Measurements from ENCODE around the gene STEAP1B. TPM values are rescaled to one million over a fixed set of nuclear protein-coding genes. Genes with fewer than 3 reads are reported as not detected.

Gene STEAP1B
- total RNA-seq, 1 experiment from 2014 or later: 1.0 TPM

- DNase-seq (ENCODE audit: low spot score): no peak
These were observed 98.9 kb downstream of the STEAP1B start for GRCh38 chr7:22400936-22401553.

GRCh38 chr7:22400150-22400814 is 99.7 kb downstream of the STEAP1B start:
- DNase-seq (ENCODE audit: low spot score): no peak

- DNase-seq (ENCODE audit: low spot score): no peak
These were observed 100.4 kb downstream of the STEAP1B start for GRCh38 chr7:22399546-22399945.

GRCh38 chr7:22399091-22399490 is 100.9 kb downstream of the STEAP1B start:
- DNase-seq (ENCODE audit: low spot score): no peak

GRCh38 chr7:22397981-22398380 is 102.0 kb downstream of the STEAP1B start:
- no peak for DNase-seq (ENCODE audit: low spot score)

- no peak for DNase-seq (ENCODE audit: low spot score)
These were observed 104.8 kb downstream of the STEAP1B start for GRCh38 chr7:22395222-22395621.

GRCh38 chr7:22394739-22395138 is 105.2 kb downstream of the STEAP1B start:
- DNase-seq (ENCODE audit: low spot score): no peak

GRCh38 chr7:22393913-22394729 is 105.9 kb downstream of the STEAP1B start:
- DNase-seq (ENCODE audit: low spot score): no peak

- no peak for DNase-seq (ENCODE audit: low spot score)
These were observed 109.5 kb downstream of the STEAP1B start for GRCh38 chr7:22390516-22390915.

GRCh38 chr7:22389892-22390291 is 110.1 kb downstream of the STEAP1B start:
- no peak for DNase-seq (ENCODE audit: low spot score)

- no peak for DNase-seq (ENCODE audit: low spot score)
These were observed 112.4 kb downstream of the STEAP1B start for GRCh38 chr7:22387583-22387982.

GRCh38 chr7:22386865-22387264 is 113.1 kb downstream of the STEAP1B start:
- DNase-seq (ENCODE audit: low spot score): no peak

- DNase-seq (ENCODE audit: low spot score): no peak
These were observed 113.7 kb downstream of the STEAP1B start for GRCh38 chr7:22386206-22386858.

GRCh38 chr7:22385326-22385725 is 114.7 kb downstream of the STEAP1B start:
- DNase-seq (ENCODE audit: low spot score): no peak

GRCh38 chr7:22380333-22380732 is 119.7 kb downstream of the STEAP1B start:
- DNase-seq (ENCODE audit: low spot score): no peak

- DNase-seq (ENCODE audit: low spot score): no peak
These were observed 121.6 kb downstream of the STEAP1B start for GRCh38 chr7:22378199-22378980.

- no peak for DNase-seq (ENCODE audit: low spot score)
These were observed 122.3 kb downstream of the STEAP1B start for GRCh38 chr7:22377703-22378102.

- no peak for DNase-seq (ENCODE audit: low spot score)
These were observed 124.5 kb downstream of the STEAP1B start for GRCh38 chr7:22375359-22376048.

- no peak for DNase-seq (ENCODE audit: low spot score)
These were observed 126.1 kb downstream of the STEAP1B start for GRCh38 chr7:22373911-22374310.

- no peak for DNase-seq (ENCODE audit: low spot score)
These were observed 126.6 kb downstream of the STEAP1B start for GRCh38 chr7:22373388-22373787.

- DNase-seq (ENCODE audit: low spot score): no peak
These were observed 127.1 kb downstream of the STEAP1B start for GRCh38 chr7:22372863-22373262.

Data from H4 (cell line).